DMS114 treated with DMSO at 0.1 percent for 48 hours (cell line): ENCODE data around the gene RNF121.

ENCODE experiments used
- DNase-seq: peaks from one replicate; lab custom pipeline; 2025; ENCODE audit not compliant: unreplicated experiment; lab: John Stamatoyannopoulos, UW

Gene RNF121

DNA sequence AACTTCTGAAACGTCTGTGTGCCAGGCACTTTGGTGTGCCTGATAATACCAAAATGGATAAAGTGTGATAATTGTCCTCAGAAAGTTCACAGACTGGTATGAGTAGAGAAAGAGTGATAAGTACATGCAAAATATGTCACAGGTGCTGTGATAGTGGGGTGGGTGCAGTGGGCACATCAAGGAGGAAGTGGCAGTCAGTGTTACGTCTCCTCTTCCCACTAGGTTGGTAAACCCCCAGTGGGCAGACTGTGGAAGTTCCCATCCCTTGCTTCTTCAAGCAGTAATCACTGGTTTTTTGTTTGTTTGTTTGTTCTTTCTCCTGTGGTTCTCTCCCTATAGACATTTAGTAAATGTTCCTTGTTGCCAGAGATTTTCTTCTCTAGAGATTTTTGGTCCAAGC, 5.4 kb downstream of the RNF121 start:
- no peak for DNase-seq

DNA sequence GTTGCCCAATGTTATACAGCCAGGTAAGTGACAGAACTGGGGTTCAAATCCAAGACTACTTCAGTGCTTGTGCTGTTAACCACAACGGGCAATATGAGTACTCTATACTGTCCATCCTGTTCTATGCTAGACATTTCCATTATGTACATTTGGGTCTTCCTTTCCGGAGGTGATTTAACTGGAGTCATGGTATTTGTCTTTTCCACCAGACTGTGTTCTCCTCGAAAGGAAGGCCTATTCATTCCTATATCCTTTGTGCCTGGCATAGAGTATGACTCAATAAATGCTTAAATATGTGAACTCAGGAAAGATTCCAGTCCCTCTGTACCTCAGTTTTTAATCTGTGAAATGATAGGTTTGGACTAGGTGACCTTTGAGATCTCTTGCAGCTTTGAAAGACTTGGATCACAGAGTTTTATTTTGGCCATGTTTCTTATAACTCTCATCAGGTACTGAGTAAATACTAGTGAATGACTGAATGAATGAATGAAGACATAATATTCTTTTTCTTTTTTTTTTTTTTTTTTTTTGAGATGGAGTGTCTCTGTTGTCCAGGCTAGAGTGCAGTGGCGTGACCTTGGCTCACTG, 6.6 kb downstream of the RNF121 start:
- DNase-seq = no peak

GRCh38 chr11:71936825-71937224, 8.0 kb downstream of the RNF121 start:
- no peak for DNase-seq

DNA sequence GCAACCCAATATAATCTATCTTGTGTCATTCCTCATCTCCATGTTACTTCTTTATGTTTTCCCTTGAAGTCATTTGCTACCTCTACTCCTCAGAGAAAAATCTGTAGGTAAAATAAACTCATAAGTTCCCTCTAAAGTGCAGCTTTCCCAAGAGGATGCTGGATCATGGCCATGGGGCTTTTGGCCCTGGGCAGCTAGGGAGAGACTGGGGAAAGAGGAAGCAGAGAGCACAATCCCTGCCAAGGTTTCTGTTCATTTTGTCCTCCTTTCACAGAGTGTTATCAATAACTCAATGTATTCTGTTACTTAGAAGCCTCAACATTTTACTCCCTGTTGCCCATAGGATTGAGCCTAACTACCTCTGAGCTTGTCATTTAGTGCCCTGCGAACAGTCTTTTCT, 9.0 kb downstream of the RNF121 start:
- no peak for DNase-seq

DNA sequence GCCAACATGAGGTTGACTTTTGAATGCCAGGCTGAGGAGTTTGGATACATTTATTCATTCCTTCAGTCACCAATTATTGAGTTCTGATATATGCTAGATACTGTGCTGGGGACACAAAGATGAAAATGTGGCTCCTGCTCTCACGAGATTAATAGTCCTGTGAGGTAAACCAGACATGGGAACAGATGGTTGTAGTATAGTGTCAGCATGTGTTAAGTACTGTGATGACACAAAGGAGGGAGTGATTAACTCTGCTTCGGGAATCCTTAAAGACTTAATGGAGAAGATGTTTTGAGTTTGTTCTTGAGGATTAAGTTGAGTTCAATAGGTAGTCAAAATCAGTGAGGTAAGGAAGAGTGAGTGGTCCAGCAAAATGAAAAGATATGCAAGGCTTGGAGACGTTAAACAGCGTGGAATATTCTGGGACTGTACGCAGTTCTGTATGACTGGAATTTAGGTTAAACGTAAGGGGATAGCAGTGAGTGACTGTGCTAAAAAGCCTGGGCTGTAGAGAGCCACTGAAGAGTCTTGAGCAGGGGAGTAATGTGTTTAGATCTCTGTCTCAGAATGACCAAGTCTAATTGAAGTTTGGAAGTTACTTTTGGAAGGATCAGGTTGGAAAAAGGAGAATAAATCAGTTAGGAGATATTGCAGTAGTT, 11.8 kb downstream of the RNF121 start:
- DNase-seq = no peak

DNA sequence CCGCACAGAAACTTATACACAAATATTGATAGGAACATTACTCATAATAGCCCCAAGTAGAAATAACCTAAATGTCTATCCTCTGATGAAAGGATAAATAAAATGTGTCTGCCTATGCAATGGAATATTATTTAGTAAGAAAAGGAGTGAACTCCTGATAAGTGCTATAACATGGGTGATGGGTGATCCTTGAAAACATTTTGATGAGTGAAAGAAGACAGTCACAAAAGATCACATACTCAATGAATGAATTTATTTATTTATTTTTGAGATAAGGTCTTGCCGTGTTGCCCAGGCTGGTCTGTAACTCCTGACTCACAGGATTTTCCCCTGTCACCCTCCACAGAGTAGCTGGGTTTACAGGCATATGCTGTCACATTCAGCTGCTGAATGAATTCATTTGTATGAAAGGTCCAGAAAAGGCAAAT, 17.3 kb downstream of the RNF121 start:
- no peak for DNase-seq

- no peak for DNase-seq
Measured at GRCh38 chr11:71947498-71947897, 18.7 kb downstream of the RNF121 start.

DNA sequence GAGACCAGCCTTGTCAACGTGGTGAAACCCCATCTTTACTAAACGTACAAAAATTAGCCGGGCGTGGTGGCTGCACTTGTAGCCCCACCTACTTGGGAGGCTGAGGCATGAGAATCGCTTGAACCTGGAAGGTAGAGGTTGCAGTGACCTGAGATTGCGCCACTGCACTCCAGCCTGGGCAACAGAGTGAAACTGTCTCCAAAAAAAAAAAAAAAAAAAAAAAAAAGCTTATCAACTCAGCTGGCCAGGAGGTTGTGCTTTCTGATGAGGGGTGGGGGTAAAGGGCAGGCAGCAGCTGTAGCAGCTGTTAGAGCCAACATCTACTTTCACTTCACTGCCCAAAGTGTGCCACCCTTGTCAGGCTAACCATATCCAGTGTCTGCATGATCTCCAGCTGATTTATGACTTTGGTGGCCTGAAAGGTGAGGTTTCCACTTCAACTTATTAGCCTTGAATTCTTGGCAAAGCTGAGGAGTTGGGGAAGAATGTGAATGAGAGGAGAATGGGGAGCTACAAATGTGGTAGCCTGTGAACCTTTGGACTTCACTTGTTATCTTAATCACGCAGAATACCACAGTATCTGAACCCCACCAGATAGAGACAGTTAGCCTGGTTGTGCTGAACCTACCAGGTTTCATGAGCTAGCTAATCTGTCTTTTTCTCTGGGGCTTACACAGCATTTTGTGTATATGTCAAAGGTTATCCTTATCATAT, 19.6 kb downstream of the RNF121 start:
- no peak for DNase-seq

DNA sequence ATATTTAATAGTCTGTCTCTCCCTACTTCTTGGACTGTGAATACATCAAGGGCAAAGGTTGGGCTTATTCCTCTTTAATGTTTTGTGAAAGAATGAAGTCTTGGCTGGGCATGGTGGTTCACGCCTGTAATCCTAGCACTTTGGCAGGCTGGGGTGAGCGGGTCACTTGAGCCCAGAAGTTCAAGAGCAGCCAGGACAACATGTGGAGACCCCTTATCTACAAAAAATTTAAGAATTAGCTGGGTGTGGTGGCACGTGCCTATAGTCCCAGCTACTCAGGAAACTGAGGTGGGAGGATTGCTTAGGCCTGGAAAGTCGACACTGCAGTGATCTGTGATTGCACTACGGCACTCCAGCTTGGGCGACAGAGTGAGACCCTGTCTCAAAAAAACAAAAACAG, 20.2 kb downstream of the RNF121 start:
- no peak for DNase-seq

DNA sequence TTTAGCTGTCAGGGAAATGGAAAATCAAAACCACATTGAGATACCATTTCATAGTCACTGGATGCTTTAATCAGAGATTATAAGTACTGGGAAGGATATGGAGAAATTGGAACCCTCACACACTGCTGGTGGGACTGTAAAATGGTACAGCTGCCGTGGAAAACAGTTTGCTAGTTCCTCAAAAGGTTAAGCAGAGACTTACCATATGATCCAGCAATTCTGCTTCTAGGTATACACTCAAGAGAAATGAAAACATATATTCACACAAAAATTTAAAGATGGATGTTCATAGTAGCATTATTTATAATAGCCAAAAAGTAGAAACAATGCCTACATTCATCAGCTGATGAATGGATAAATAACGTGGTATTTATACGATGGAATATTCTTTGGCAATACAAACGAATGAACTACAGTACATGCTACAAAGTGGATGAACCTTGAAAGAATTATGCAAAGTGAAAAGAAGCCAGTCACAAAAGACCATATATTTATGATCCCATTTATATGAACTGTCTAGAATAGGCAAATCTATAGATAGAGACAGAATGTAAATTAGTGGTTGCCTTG, 23.0 kb downstream of the RNF121 start:
- DNase-seq = no peak

DNA sequence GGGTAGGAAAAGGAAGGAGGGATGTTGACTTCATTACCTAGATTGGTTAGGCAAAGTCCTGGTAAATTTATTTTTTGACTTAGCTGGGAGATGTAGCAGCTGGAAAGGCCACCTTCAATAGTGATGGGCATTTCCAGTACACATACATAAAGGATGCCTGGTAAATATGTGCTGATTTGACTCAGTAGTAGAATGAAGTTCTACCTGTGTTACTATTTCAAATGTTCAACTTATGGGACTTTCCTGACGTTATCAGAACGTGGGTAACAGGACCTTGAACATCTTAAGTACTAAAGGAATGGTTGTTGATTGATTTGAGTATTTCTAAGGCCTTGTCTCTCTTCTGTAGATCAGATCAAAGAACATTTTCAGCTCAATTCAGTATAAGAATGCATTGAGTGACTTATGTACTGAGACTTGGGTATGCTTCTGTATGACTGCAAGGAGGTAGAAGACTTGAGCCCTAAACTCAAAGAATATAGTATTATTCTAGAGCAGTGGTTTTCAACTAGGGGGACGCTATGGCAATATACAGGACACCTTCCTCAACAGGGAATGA, 27.1 kb downstream of the RNF121 start:
- no peak for DNase-seq

GRCh38 chr11:71962428-71963038, 33.7 kb downstream of the RNF121 start:
- no peak for DNase-seq

- DNase-seq = no peak
Measured at GRCh38 chr11:71963468-71963867, 34.6 kb downstream of the RNF121 start.

GRCh38 chr11:71964641-71965040, 35.8 kb downstream of the RNF121 start:
- no peak for DNase-seq

DNA sequence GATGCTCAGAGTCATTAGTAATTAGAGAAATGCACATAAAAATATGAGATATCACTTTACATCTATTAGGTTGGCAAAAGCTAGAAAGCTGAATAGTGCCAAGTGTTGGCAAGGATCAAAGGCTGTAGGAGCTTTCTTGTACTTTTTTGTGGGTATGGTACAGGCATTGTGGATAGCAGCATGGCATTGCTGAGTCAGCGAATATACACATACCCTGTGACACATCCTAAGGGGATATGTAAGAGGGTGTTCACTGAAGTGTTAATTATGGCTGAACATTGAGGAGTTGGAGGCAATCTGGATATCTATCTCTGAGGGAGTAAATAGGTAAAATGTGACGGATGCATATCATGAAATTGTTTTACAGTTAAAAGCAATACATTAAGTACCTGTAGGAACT, 42.8 kb downstream of the RNF121 start:
- no peak for DNase-seq

DNA sequence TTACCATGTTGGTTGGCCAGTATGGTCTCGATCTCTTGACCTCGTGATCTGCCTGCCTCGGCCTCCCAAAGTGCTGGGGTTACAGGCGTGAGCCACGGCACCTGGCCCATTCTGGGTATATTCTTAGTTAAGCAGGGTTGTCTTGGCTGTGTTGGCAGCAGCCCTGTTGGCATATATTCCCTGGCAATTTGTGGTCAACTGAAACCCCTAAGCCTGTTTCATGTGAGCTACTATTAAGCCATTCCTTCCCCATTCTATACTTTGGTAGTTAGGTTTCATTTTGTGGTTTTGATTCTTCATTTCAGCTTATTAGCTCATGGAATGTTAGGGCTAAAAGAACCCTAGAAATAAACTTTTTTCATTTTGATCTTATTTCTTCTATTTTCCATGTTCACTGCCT, 47.7 kb downstream of the RNF121 start:
- no peak for DNase-seq

GRCh38 chr11:71977090-71977489, 48.2 kb downstream of the RNF121 start:
- no peak for DNase-seq

- peak; percentile 5 for DNase-seq
Measured at GRCh38 chr11:71977743-71978418, 49.0 kb downstream of the RNF121 start.

DNA sequence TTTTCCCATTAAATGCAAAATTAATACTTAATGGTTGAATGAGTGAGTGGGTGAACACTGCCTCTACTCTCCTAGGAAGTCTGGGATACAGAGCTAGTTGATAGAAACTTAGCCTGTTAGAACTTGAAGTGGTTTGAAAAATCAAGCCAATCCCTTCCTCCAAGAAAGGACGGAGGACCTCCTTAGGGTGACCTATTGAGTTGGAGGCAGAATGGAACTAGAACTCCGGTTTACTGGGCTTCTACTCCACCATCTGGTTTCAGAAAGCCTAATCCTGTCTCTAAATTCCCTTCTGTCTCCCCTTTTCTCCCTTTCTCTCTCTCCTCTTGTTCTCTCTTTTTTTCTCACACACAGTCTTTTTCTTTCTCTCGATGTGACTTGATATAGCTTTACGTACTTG, 50.2 kb downstream of the RNF121 start:
- DNase-seq = no peak

DNA sequence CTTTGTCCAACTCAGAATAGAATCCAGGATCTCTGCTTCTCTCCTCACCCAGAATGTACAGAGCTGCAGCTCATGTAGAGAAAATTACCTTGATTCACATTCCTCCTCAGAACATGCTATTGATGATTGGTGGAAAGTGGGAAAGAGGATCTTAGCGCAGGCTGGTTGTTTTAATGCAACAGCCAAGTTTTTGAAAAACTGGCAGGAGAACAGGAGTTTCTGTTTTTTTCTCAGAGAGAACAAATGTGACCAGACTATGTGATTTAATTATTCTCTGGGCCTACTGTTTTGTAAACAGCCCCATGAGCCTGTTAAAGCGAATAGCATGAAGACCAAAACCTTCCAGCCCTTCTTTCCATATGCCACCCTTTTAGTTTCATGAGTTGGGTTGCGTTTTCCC, 50.8 kb downstream of the RNF121 start:
- DNase-seq = no peak

DNA sequence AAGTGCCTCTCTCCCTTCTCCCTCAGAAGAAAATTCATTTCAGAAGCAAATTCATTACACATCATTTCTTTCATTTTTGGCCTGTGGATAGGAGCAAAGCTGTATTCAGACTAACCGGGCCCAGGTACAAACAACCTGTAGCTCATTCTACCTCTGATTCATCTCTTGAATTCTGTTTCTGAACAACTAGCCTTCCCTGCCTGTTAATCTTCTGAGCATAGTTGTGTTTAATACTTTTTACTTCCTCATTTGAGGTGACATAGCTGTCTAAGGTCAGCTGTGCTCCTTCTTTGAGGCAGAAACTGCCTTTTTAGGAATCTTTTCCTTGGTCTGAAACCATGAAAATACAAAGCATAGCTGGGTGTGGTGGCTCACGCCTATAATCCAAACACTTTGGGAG, 57.3 kb downstream of the RNF121 start:
- DNase-seq = no peak
